NAMALWA (cell line): ENCODE measurements around the gene NCKIPSD.
A peak's percentile ranks its signal among the peaks of the same experiment; 100 is the strongest.

Source experiments
- DNase-seq: peaks from one replicate; pipeline ENCODE4 v3.0.0-alpha.2; 2015; ENCODE audit warnings: low spot score

Gene NCKIPSD

DNA sequence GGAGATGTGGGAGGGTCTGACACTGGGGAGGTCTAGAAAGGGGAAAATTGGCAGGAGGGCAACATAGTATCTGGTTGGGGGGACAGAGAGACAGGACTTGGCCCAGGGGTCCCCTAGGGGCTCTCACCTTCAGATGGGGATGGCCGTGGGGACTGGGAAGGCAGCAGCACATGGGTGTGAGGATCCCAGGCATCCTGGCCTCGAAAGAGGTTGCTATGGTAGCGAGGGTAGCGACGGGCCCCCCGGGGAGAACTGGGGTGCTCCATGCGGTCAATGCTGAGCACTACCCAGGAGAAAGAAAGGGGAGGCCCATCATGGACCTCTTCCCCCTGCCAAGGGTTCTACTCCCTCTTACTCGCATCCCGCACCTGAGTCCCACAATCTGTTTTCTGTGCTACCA lies 38.0 kb downstream of the NCKIPSD start:
- DNase-seq, result no peak

DNA sequence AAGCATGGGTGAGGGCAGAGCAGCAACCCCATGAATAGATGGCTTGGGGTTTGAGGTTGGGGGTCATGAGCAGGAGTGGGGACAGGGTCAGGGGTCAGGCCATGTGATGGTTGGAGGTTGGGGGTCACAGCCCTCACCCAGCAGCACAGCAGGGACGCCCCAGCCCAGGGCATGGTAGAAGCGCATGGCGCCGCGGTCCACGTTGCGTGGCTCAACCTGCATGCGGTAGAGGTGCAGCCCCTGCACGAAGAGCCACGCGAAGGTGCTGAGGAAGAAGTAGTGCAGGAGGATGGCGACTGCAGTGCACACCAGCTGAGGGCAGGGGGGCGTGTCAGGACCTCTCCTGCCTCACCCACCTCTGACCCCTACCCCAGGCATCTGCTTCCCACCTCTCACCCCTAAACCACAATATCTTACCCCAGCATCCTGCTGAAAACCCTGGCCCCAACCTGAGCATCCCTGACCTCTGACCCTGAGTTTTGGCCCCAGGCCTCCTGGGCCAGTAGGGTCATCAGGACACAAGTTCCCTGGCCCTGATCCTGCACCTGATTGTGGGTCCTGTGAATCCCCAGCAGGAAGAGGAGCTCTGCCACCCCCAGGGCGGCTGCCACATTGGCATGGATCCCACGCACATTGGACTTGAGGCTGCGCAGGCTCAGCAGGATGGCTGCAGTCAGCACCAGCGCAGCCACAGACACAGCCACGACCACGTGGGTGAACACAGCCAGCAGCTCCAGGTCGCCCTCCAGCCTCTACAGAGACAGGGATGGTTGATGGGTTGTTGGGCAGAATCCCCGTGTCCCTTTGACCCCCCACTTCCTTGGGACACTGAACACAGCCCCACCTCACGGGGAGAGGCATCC lies 40.6 kb downstream of the NCKIPSD start:
- DNase-seq, result no peak

DNA sequence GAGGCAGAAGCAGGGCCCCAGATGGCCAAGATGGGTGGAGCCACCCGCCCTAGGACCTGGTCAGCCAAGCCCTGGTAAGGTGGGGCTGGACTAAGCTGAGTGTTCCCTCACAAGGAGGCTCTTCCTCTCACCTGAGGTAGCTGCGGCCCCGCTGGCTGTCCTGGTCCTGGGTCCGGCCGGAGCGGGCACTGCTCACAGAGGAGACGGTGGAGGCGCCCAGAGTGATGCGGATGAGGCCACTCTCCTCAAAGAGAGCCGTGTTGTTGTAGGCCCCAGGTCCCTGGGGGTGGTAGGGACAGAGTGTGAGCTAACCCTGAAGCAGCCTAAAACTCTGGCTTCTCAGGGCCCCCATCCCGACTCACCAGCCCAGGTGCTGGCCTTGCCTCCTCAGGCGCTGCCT lies 43.1 kb downstream of the NCKIPSD start:
- no peak for DNase-seq

DNA sequence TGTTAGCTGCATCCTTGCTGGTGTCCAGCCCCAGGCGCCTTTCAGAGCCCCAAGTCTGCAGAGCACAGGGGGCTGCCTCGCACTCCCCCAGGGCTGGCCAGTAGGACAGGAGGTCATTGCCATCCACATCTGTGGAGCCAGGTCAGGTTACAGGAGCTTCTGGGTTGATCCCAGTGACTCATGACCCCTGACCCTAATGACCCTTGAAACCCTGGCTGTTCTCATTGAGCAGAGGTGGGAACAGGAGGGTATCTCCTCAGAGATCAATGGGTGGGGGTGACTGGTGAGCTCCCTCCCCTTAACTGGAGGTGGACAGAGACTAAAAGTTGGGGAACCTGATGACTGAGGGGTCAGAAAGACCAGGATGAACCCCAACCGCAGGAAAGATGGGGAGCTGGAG lies 44.3 kb downstream of the NCKIPSD start:
- no peak for DNase-seq

DNA sequence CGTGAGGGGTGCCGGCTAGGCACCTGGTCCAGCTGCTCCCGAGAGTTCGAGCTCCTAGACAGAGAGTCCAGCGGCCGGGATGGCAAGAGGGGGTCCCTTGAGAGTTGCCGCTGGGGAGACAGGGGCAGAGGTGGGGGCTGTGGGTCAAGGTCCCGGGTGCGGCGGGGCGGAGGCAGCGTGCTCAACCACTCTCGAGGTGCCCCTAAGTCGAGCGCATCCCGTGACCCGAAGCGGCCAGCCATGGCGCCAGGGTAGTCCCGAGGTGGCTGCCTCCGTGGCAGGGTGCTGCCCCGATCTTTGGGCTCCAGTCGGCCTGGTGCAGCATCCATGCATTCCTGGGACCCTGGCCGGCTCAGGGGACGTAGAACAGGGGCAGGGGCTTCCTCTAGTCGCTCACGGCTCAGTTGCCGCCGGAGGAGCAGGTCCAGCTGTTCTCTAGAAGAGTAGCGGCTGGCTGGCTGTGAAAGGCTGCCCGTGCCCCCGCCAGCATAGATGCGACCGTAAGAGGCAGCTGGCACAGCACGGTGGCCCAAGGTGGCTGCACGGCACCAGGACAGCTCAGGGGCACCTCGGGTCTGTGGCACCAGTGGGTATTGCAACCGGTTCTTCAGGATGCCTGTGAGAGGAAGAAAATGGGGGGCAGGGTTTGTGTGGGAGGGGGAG lies 45.6 kb downstream of the NCKIPSD start:
- DNase-seq, result no peak

DNA sequence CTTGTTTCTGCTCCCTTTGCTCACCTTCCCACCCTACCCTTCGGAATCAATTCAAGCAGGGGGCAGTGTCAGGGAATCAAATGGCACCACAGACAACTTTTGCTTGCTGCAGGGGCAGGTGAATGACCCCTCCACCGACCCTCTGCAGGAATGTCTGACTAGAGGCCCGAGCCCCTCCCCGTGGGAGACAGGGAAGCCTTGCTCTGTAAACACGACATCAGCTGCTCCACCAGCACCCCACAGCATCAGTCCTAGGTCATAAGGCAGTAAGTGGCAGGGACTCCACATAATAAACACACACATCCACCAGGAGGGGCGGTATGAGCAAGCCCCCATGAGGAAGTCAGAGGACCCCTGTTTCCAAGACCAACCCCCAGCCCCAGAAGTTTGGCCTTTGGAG lies 48.4 kb downstream of the NCKIPSD start:
- DNase-seq, result no peak

DNA sequence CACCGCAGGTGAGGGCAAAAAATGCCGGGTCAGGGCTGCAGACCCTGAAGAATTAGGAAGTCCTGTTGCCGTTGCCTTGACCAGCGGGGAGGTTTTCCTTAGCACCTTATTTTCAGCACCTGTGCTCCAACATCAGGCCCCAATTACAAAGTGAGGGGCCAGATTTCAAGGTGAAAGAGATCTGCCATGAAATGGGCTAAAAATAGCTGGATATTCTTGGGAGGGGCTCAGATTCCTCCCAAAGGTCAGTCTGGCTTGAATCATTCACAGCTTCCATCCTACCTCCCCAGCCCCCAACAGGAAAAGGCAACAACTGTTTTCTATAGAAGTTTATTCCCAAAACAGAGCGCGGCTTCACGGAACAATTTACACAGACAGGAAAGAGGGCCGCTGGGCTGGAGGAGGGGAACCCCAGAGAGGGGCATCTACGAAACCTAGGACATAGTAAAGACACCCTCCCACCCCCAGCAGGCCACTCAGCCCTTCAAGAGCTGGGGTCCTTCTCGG lies 49.5 kb downstream of the NCKIPSD start:
- DNase-seq, result no peak

DNA sequence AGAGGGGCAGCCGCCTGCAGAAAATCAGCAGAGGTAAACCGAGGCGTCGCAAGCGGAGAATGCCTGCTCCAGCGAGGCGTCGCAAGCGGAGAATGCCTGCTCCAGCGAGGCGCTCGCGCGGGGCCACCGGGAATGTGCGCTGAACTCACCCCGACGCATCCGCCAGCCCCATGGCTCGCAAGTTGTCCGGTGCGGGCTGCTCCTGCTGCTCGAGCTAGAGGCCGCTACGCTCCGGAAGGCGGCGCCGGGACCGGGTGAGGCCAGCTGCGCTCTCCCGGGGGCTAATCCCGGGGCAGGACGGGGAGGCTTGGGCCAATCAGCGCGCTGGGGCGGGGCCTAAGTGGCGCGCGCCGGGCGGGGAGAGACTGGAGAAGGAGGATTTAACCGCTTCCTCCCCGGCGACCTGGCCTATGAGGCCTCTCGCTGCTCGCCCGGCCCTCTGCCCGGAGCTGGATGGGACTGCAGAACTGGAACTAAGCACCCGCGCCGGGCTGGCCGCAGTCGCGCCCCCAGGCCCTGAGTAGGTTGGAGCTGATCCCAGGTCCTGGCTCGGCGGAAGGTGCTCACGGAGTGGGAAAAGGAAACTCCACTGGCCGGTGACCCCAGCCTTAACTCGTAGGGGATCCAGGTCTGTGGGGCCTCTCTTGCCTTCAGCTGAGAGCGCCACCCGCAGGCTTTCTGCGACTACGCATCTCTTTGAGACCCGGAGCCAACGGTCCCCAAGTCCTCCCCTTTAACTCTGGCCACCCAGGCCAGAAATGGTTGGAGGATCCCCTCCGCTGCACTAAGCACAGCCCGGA lies 50.3 kb downstream of the NCKIPSD start, which contains the start of gene SLC26A6:
Gene SLC26A6 (minus strand): TSS at position 240 of the 800 bp plus-strand sequence. CDS start 68 bp downstream, at position 172.
- DNase-seq, result peak; percentile 87

DNA sequence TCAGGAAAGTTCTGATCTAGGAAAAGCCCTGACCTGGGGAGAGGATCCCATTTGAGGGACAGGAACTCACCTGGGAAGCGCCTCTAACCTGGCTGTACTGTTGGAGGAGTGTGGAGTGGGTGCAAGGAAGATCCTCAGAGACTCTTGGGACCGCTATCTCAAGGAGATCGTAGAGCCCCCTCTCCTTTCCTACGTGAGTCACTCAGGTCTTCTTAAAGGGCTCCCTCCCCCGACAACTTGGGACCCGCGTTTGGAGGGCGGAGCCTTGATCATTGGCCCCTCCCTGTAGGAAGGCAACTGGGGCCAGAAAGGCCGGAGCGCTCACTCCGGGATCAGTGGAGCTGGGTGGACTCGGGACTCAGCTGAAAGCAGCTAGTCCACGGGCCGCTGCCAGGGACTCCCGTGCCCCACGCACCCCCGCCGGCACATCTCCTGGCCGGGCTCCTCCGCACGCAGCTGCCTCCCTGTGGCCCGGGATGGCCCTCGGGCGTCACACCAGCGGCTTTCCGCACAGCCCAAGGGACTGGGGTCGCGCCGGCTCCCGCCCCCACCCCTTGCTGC lies 51.0 kb downstream of the NCKIPSD start:
- peak; percentile 44 for DNase-seq

DNA sequence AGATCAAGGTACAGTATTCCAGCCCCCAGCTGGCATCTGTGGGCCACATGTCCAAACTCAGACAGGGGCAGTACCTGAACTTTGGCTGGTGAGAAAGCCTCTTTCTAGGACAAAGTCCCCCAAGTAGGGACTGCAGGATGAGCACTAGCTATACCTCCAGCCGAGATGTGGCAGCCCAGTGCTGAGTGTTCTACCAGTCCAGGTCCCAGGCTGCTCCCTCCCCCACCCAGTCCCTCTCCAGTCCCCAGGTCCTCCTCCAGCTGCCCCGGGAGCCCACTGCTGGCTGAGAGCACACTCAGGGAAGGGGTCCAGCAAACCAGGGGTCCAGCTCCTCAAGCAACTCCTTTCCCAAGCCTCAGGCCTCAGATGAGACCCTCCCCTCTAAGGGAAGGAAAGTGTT lies 52.0 kb downstream of the NCKIPSD start:
- DNase-seq, result no peak

DNA sequence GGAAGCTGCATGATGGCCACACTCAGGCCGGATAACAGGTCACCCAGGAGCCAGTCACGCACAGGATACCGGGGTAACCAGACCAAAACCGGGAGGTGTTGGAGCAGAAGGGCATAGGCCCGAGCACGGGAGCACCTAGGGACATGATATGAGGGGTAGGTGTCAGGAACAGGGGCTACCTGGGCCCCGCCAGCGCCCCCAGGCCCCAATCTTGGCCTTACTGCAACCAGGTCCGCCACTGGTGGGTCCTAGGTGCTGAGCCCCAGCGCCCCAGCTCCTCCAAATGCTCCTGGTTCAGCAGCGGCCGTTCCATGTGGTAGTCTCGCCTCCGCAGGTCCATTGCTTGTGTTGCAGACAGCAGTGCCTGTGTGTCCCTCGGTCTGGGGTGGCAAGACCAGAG lies 52.5 kb downstream of the NCKIPSD start:
- no peak for DNase-seq

DNA sequence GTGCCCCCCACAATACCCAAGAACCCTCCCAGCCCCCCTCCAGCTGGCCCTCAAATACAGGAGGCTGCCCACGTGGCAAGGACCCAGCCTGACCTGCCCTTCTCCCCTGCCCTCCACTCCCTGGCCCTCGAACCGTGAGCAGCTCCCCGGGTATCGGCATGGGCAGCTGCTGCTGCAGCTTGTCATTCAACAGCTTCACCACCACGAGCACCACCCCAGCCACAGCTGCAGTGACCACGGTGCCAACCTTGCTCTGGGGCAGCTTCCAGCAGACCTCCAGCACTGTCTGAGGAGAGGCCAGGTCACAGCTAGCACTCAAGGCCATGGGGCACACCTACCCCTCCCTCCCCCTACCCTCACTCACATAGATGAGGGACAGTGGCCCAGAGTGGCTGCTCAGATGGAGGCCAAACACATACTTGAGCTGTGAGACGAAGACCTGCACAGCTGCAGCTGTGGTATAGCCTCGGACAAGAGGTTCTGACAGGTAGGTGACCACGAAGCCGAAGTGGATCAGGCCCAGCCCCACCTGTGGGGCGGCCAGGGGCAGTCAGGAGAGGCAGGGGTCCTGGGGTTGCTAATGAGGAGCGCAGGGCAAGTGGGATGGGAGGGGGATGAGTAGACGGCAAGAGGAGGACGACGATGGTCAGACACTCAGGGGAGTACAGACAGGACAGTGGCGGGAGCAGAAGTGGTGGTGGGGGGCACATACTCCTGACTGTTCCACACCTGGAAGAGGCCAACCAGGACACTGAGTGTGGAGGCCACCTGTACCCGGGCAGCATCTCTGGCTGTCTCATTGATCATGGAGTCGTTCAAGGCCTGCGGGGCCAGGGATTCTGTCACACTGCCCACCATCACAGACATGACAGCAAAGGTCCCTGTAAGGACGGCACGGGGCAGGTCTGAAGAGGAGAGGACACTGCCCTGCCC lies 53.9 kb downstream of the NCKIPSD start:
- DNase-seq, result no peak

DNA sequence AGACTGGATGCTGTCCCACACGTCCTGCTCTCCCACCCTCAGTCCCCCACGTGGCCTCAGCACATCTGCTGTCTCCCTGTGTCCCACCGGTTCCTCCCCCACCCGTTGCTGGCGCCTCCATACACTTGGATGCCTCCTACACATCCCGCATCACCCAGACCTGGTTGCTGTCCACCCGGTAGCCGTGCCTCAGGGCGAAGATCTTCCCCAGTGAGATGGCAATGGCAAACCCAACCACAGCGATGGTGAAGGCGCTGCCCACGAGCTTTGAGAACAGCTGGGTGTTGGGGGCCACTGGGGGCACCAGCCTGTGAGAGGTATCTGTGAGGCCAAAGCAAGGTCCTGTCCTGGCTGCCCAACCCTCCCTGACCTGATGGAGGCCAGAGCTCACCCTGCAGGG lies 54.9 kb downstream of the NCKIPSD start:
- DNase-seq, result no peak

DNA sequence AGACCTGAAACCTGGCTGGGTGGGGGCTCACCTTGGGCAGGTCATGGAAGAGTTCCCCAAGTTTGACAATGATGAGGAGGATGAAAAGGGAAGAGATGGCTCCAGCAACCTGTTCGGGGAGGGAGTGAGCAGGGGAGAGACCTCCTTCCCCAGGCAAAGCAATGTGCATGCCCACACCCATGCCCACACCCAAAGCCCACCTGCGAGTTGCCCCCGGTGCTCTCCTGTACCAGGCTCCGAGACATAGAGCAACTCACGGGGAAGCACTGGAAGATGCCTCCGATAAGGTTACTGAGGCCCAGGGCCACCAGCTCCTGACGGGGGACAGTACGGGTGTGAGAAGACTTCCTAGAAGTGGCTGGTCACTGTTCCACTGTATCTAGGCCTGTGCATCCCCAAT lies 55.3 kb downstream of the NCKIPSD start:
- no peak for DNase-seq

DNA sequence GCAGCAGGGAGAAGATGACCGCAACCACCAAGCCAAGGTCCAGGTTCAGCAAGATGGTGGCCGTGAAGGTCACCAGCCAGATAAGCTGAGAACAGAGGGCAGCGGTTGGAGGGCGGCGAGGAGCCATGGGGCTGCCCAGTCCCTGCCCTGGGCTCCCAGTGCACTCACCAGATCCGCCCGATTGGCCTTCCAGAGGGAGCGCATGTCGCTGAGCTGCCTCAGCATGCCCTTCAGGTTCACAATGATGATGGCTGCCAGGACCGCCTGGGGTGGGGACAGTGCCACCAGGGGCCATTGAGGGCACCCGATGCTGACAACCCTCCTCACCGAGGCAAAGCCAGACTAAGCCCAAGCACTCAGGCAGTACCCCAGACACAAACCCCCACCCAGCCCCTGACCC lies 55.8 kb downstream of the NCKIPSD start:
- DNase-seq, result no peak

DNA sequence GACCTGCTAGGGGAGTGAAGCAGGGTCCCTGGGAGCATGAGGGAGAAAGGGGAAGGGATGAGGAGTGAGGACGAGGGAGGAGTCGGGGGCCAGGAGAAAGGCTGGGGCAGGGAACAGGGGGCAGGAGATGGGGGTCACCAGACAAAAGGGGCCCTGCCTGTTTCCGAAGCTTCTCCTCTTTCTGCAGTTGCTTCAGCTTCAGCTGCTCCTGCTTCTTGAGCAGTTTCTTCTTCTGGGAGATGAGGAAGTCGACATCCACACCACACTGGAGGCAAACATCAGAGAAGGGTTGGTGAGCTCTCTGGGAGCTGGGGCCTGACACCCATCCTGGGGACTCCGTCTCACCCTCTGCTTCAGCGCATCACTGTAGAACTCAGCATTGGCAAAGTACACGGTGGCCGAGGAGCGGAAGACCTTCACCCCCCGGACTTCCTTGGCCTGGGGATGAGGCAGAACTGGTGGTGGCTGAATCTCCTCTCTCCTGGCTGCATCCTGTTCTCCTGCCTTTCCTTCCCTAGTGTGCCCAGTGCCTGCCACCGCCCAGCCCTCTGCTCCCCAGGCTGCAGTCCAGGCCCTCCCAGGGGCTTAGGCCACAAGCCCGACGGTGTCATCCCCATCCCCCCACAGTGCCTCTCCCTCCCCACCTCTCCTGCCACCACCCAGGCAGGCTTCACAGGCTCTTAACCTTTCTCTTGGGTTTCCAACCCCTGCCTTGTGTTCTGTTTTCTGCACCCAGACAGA lies 57.3 kb downstream of the NCKIPSD start:
- DNase-seq, result no peak

DNA sequence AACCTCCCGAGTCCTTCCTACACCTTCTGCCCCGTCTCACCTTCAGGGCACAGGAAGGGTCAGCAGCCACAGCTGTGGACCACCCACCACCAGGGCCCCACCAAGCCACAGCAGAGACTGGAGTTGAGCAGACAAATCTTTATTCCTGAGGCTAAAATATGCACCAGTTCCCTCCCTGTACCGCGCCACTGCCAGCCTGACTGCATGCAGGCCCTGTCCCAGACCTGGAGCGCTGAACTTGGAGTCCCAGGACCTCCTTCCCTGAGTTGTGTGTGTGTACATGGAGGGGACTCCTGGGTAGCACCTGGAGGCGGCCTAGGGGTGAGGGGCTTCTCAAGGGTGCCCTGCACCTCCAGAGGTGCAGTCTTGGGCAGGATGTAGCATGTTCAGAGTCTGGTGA lies 60.1 kb downstream of the NCKIPSD start:
- DNase-seq, result no peak

DNA sequence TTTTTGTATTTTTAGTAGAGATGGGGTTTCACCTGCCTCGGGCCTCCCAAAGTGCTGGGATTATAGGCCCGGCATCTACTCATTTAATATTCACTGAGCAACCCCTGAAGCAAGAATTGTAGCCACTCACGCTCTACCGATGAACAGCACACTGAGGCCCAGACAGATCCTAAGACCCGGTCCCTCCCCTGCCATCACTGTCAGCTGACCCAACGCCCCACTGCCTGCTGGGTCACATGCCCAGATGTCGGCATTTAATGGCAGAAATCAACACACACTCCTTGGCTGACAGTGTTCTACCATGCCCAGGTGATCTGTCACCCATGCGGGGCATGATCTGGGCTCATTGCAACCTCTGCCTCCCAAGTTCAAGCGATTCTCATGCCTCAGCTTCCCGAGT lies 60.9 kb downstream of the NCKIPSD start:
- DNase-seq, result no peak

DNA sequence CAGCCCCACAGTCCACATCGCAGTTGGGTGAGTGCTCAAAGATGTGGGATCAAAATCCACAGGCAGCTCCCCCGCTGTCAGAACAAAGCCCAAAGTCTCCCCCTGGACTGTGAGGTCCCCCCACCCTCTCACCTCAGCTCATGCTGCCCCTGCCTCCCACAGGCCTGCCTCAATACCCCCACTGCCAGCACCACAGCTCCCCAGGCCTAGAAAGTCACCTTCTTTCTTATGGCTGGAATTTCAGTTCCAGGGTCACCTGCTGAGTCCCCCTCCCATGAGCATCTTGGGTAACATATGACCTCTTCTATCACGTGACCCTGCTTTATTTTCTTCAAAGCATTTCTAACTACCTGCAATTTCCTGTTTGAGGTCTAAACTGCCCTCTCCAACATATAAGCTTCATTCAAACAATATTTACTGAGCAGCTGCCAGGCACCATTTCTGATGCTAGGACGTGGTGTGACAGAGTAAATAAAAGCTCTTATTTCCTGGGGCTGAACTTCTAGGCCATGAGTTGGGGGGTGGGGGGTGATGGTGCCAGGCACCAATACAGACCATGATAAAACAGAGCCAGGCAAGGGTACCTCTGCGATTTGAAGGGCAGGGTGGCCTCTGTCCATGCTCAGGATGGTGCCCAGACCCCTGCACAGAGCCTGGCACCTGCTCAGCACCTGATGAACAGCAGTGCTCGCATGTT lies 61.7 kb downstream of the NCKIPSD start:
- DNase-seq, result no peak
